SK-N-SH (cell line): ENCODE data around the gene ZSCAN22. TPM values are rescaled to one million over a fixed set of nuclear protein-coding genes. Genes with fewer than 3 reads are reported as not detected.
A peak's percentile ranks its signal among the peaks of the same experiment; 100 is the strongest.

ENCODE experiments used
- CTCF ChIA-PET: fragments of 300-600, 350-600 bp; formaldehyde crosslinking; extraction: SDS; loops from one replicate; lab custom pipeline; 2021; lab: Yijun Ruan, JAX
- POLR2A ChIA-PET: fragments of 350-600 bp; sonication (Branson Sonifier 250); formaldehyde crosslinking; extraction: SDS; loops from one replicate; lab custom pipeline; 2020; ENCODE audit warnings: antibody characterized with exemption, inconsistent platforms; lab: Yijun Ruan, JAX
- DNase-seq: peaks from one replicate; pipeline ENCODE4 v3.0.0; 2012
- H2AFZ ChIP-seq: fragments of 200-600 bp; sonication (generic); 2 replicates; pipeline ENCODE4 v1.8.1; 2016; ENCODE audit warnings: antibody characterized with exemption, mild to moderate bottlenecking, low read depth
- H3F3A ChIP-seq: fragments of 200-600 bp; sonication (generic); replicated peaks from 2 replicates; pipeline ENCODE3; 2016; ENCODE audit warnings: antibody characterized with exemption, mild to moderate bottlenecking; ENCODE audit not compliant: insufficient read depth
- H3K27ac ChIP-seq, 2 experiments: fragments of 200-500 bp in 1 of 2; fragments of 200-600 bp in 1 of 2; sonication (Bioruptor generic) in 1 of 2; sonication (generic), shearing (Covaris generic) in 1 of 2; 2 replicates each; pipeline versions ENCODE4 v1.5.1 to v1.6.1; 2014 to 2016; ENCODE audit warnings: low read depth in 2 of 2, inconsistent platforms in 1 of 2, low read length in 1 of 2, mild to moderate bottlenecking in 1 of 2, mixed read lengths in 1 of 2
- H3K27me3 ChIP-seq: fragments of 200-600 bp; sonication (generic), shearing (Covaris generic); 2 replicates; pipeline ENCODE4 v1.6.1; 2016; ENCODE audit warnings: mixed run types; ENCODE audit not compliant: insufficient read depth
- H3K36me3 ChIP-seq, 2 experiments: fragments of 200-500 bp in 1 of 2; fragments of 200-600 bp in 1 of 2; sonication (Bioruptor generic) in 1 of 2; sonication (generic) in 1 of 2; replicated peaks in 1 of 2; 2 replicates each; pipeline versions ENCODE3 to v1.5.1; 2014 to 2016; ENCODE audit warnings: low read length in 1 of 2, mild to moderate bottlenecking in 1 of 2; ENCODE audit not compliant: insufficient read depth in 2 of 2, control insufficient read depth in 1 of 2
- H3K4me1 ChIP-seq, 2 experiments: fragments of 200-500 bp in 1 of 2; fragments of 200-600 bp in 1 of 2; sonication (Bioruptor generic) in 1 of 2; sonication (generic), shearing (Covaris generic) in 1 of 2; 2 replicates each; pipeline versions ENCODE4 v1.5.1 to v1.6.1; 2014 to 2016; ENCODE audit warnings: low read depth in 1 of 2, low read length in 1 of 2, mixed run types in 1 of 2; ENCODE audit not compliant: insufficient read depth in 2 of 2, control insufficient read depth in 1 of 2
- H3K4me2 ChIP-seq: fragments of 200-600 bp; sonication (generic), shearing (Covaris generic); 2 replicates; pipeline ENCODE4 v1.6.1; 2017; ENCODE audit warnings: mixed run types
- H3K4me3 ChIP-seq, 2 experiments: fragments of 200-500 bp in 1 of 2; fragments of 200-600 bp in 1 of 2; sonication (Bioruptor generic) in 1 of 2; sonication (generic), shearing (Covaris generic) in 1 of 2; 2 replicates each; pipeline versions ENCODE4 v1.5.1 to v1.8.1; 2014 to 2016; ENCODE audit warnings: low read depth in 2 of 2, inconsistent platforms in 1 of 2, low read length in 1 of 2, mild to moderate bottlenecking in 1 of 2, mixed read lengths in 1 of 2, moderate library complexity in 1 of 2
- H3K79me2 ChIP-seq: fragments of 200-600 bp; sonication (generic); 2 replicates; pipeline ENCODE4 v1.8.1; 2017; ENCODE audit warnings: mild to moderate bottlenecking; ENCODE audit not compliant: insufficient read depth
- H3K9ac ChIP-seq: fragments of 200-600 bp; sonication (generic); 2 replicates; pipeline ENCODE4 v1.6.1; 2017; ENCODE audit warnings: mixed run types
- H3K9me2 ChIP-seq: fragments of 200-600 bp; sonication (generic); 2 replicates; pipeline ENCODE4 v1.6.1; 2017; ENCODE audit warnings: mixed run types
- H3K9me3 ChIP-seq: fragments of 200-600 bp; sonication (generic); 2 replicates; pipeline ENCODE4 v1.6.1; 2017; ENCODE audit warnings: mixed run types, mild to moderate bottlenecking, moderate library complexity
- H4K20me1 ChIP-seq: fragments of 200-600 bp; sonication (generic); 2 replicates; pipeline ENCODE4 v1.6.1; 2017; ENCODE audit warnings: mild to moderate bottlenecking, mixed run types; ENCODE audit not compliant: insufficient read depth
- CHD2 ChIP-seq: fragments of 150-350 bp; IDR thresholded peaks from 2 replicates; pipeline ENCODE4 v1.6.1; 2018; ENCODE audit warnings: low read length; ENCODE audit not compliant: partially characterized antibody
- ELF1 ChIP-seq: IDR thresholded peaks from 2 replicates; pipeline ENCODE4 v1.4.0; 2012
- GABPA ChIP-seq: IDR thresholded peaks from 2 replicates; pipeline ENCODE4 v1.4.0; 2012; ENCODE audit warnings: low read depth, mild to moderate bottlenecking
- GATA2 ChIP-seq: sonication (generic); formaldehyde crosslinking; IDR thresholded peaks from 2 replicates; pipeline ENCODE4 v1.5.0; 2020; ENCODE audit warnings: mild to moderate bottlenecking, missing genetic modification reagents
- MEF2A ChIP-seq: IDR thresholded peaks from 2 replicates; pipeline ENCODE4 v1.4.0; 2012; ENCODE audit warnings: low read depth, borderline replicate concordance
- MXI1 ChIP-seq: IDR thresholded peaks from 2 replicates; pipeline ENCODE4 v1.6.1; 2012; ENCODE audit warnings: mild to moderate bottlenecking, low read depth, low read length, improper control_type of control experiment
- PBX3 ChIP-seq: IDR thresholded peaks from 2 replicates; pipeline ENCODE4; 2012
- REST ChIP-seq: IDR thresholded peaks from 2 replicates; pipeline ENCODE4 v1.6.1; 2012; ENCODE audit warnings: mild to moderate bottlenecking, low read depth, low read length, moderate library complexity
- RXRA ChIP-seq: IDR thresholded peaks from 2 replicates; pipeline ENCODE4 v1.4.0; 2012; ENCODE audit warnings: low read depth, mild to moderate bottlenecking, borderline replicate concordance
- SIN3A ChIP-seq: IDR thresholded peaks from 2 replicates; pipeline ENCODE4 v1.6.1; 2012; ENCODE audit warnings: low read depth, mild to moderate bottlenecking, low read length, moderate library complexity, borderline replicate concordance
- TEAD4 ChIP-seq: IDR thresholded peaks from 2 replicates; pipeline ENCODE4 v1.4.0; 2012; ENCODE audit warnings: mild to moderate bottlenecking, borderline replicate concordance; ENCODE audit not compliant: insufficient read depth
- USF2 ChIP-seq: fragments of 150-350 bp; IDR thresholded peaks from 2 replicates; pipeline ENCODE4 v1.6.1; 2017; ENCODE audit warnings: antibody characterized with exemption, low read length, low read depth, borderline replicate concordance
- WGBS: methylation state at CpG from one replicate; pipeline ENCODE4 v1.1.6; 2017; ENCODE audit warnings: low lambda C conversion rate; 5-methylcytosine and 5-hydroxymethylcytosine counted together
- polyA plus RNA-seq, 3 experiments: library from polyadenylated mRNA; depleted of rRNA; stranded (reverse); fragments of >200 nt; gene quantifications; 2 replicates each; pipeline ENCODE4 v1.2.3, GENCODE V29; 2012

ZSCAN22 gene
- polyA plus RNA-seq, 1 of the 3 experiments (the other 2 are of a cell fraction): 2.3 TPM

GRCh38 chr19:58296104-58296503 lies 30.7 kb upstream of the ZSCAN22 start:
- Histone ChIP-seq H3K27ac (no peak overlapping the region), H2AFZ (no peak overlapping the region), H3F3A (no peaks in the 10 kb centered on the region), H3K79me2 (peaks cover 22% of the 10 kb centered on the region), H3K9me3 (peaks cover 7% of the 10 kb centered on the region; the same call in 1 of the 2 replicates), H3K9me2 (no peaks in the 10 kb centered on the region), H3K9ac (no peak overlapping the region), H3K36me3 (peaks cover 46 to 82% of the 10 kb centered on the region in 2 experiments), H4K20me1 (no peaks in the 10 kb centered on the region), H3K4me3 (no peak overlapping the region), H3K27me3 (no peaks in the 10 kb centered on the region), H3K4me2 (no peak overlapping the region), H3K4me1 (no peaks in the 10 kb centered on the region)
- POLR2A ChIA-PET: no interaction called here
- CTCF ChIA-PET: interaction anchor here (0.6 kb wide), 1 partner anchor 21 kb away, joined by 3 read pairs; no protein-coding TSS in a partner anchor
- no peak for DNase-seq
- no peak for TF ChIP-seq MEF2A
- TF ChIP-seq USF2: no peak
- no peak for TF ChIP-seq ELF1
- TF ChIP-seq MXI1: no peak
- TF ChIP-seq SIN3A: no peak
- TF ChIP-seq RXRA: no peak
- no peak for TF ChIP-seq CHD2
- no peak for TF ChIP-seq TEAD4
- no peak for TF ChIP-seq PBX3
- TF ChIP-seq GABPA: no peak
- 88% methylated on average over 7 of the region's 7 CpGs for WGBS

GRCh38 chr19:58300620-58301019 lies 26.2 kb upstream of the ZSCAN22 start:
- Histone ChIP-seq H3F3A (peaks cover 21% of the 10 kb centered on the region), H3K79me2 (peaks cover 34% of the 10 kb centered on the region), H3K4me2 (no peak overlapping the region), H2AFZ (no peak overlapping the region), H3K4me1 (peaks cover 0 to 3% of the 10 kb centered on the region in 2 experiments; a peak in 2 of 4 replicates), H4K20me1 (no peaks in the 10 kb centered on the region), H3K27ac (no peak overlapping the region), H3K4me3 (no peak overlapping the region), H3K9ac (no peak overlapping the region), H3K9me2 (no peaks in the 10 kb centered on the region), H3K9me3 (peaks cover 2% of the 10 kb centered on the region; the same call in 1 of the 2 replicates), H3K27me3 (no peaks in the 10 kb centered on the region), H3K36me3 (peaks cover 22 to 53% of the 10 kb centered on the region in 2 experiments)
- no peak for DNase-seq
- ChIA-PET POLR2A (no interaction called here), CTCF (no interaction called here)
- WGBS: 96% methylated on average over 7 of the region's 7 CpGs
- peak; percentile 17; the same call in 1 of the 2 replicates for TF ChIP-seq REST
- no peak for TF ChIP-seq GATA2 (CRISPR knock-in tag)
- TF ChIP-seq GABPA: no peak
- no peak for TF ChIP-seq PBX3
